GM18870 (cell line): ENCODE data around the gene CLNK.
A peak's percentile ranks its signal among the peaks of the same experiment; 100 is the strongest.

Experiments
- ATAC-seq: cut with Tn5 transposase; IDR thresholded peaks from one replicate; pipeline ENCODE4 v1.9.1; 2021; ENCODE audit warnings: moderate library complexity; ENCODE audit not compliant: unreplicated experiment

CLNK gene

GRCh38 chr4:10701702-10702460, 17.3 kb upstream of the CLNK start:
- no peak for ATAC-seq

- ATAC-seq = no peak
Observed at GRCh38 chr4:10701161-10701560, 16.6 kb upstream of the CLNK start.

- ATAC-seq = no peak
Observed at GRCh38 chr4:10698172-10698571, 13.6 kb upstream of the CLNK start.

DNA sequence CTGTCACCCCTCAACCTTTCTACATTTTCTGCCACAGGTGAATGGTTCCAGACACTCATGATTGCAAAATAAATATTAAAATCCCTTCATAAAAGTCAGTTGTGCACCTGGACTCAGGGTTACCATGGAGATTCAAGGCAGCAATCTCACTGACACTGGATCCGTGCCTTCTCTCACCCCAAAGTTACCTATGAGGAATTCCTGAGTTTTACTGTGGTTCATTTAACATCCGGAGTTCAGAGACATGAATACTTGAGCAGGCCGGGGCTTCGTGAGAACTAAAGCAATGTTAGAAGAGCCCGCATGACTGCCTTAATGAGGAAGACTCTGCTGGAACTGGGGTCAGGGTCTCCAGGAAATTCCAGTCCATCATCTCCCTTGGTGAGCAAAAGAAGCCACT, 12.5 kb upstream of the CLNK start:
- ATAC-seq = no peak

DNA sequence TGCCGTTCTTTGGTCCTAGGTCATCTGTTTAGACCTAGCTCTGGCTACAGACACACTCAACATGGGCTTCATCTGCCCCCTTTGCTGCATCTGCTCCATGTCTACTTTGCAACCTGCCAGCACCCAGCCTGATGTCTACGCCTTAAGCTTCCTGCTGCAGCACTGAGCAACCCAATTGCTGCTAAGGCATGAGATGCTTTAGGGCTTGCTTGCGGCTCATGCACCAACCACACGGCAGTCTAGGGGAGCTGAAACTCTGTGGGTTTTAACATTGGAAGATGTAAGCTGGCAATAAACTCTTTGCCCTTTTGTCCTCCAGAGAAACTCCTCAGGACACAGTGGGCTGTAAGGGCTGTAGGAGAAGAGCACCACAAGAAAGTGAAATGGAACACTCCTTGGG, 11.7 kb upstream of the CLNK start:
- no peak for ATAC-seq

- ATAC-seq = no peak
Observed at GRCh38 chr4:10694828-10695209, 10.3 kb upstream of the CLNK start.

- no peak for ATAC-seq
Observed at GRCh38 chr4:10694151-10694827, 9.7 kb upstream of the CLNK start.

DNA sequence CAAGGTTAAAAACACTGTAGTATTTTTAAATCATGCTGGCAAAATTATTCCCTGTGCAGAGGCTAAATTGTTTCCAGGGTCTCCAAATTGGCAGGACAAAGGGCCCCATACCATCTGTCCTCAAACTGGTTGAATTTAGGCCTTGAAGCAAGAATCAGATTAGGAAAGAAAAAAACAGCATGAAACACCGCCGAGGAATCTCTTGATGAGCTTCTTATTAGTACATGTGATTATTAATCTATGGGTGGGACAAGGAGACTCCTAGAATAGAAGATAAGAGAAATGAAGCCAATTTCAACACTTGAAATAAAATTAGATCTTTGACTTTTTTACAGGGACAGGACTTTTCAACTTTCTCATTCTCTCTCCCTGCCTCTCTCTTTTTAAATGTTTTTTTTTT, 7.1 kb upstream of the CLNK start:
- no peak for ATAC-seq

GRCh38 chr4:10690185-10690907, 5.8 kb upstream of the CLNK start:
- ATAC-seq = no peak

GRCh38 chr4:10688846-10689245, 4.3 kb upstream of the CLNK start:
- no peak for ATAC-seq

DNA sequence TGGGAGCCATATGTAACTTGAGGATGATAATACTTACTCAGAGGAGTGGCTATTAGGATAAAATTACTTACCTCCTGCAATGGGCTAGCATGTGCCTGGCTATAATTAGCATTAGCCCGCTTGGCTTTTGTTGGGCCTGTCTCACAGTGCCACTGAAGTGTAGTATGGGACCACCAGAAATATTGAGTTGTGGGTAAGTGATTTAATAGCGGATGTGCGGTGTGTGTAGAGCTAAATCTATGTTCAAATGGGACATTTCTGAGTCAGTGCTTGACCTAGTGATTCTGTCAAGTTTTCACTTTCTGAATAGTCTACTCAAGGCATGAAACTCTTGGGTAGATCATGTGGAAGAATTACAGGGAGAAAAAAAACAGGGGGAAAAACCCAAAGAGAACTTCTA, 3.5 kb upstream of the CLNK start:
- peak; percentile 42 for ATAC-seq

DNA sequence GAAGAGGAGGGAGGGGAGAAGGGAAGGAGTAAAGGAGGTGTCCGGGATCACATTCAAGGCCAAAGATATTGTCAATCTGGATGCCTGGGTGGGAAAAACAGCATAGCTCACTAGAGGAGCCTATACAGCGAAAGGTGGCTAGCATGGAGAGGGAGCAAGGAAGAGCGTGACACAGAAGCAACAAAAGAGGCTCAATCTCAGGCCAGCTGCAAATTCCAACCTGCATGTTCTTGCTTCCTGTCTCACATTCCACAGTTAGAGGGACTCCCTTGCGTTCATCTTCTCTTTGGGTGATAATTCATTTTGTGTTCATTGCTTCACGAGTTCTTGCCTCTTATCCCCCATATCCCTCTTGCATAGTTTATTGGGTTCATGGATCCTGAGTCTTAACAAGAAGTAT, 3.0 kb upstream of the CLNK start:
- ATAC-seq = no peak

- ATAC-seq = no peak
Observed at GRCh38 chr4:10682397-10682796, 2.2 kb downstream of the CLNK start.

GRCh38 chr4:10677796-10678497, 6.6 kb downstream of the CLNK start:
- no peak for ATAC-seq

DNA sequence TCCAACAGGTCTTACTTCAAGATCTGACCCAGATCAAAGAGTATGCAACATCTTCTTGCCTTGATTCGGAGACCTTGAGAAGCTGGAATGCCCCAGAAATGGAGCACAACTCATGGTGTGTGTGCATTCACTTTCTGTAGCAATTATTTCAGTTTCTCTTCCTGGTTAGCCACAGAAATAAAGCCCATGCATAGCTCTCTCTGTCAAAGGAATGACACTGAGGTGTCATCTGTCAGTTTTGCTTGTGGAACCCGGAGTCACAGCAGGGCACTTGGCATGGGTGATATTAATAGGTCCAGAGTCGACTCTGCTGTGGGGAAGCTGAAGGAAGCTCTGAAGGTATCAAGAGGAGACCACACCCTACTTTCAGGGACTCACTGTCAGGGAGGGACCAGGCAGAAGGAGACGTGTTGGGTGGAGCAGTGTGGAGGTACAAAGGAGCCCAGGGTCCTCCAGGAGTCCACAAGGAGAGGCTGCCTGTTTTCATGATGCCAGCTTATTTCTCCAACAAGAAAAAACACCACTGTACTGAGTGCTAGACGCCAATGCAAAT, 10.7 kb downstream of the CLNK start:
- peak; percentile 71 for ATAC-seq

GRCh38 chr4:10672379-10672778, 12.2 kb downstream of the CLNK start:
- no peak for ATAC-seq

DNA sequence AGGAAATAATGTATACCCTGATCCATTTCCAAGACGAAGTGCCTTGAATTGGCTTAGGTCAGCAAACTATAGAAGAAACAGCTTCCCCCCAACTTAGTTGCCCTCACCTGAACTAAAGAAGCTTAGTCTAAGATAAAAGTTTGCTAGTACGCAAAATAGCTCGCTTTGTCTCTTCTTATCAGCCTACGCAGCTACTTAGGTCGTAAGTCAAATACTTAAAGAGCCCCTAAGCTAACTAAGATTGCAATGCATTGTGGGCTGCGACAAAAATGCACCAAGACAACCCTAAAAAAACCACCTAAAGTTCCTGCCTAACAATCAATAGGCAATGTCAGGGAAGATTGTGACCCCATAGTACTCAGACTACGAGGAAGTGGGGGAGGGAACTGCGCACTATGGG, 12.8 kb downstream of the CLNK start:
- no peak for ATAC-seq

- peak; percentile 92 for ATAC-seq
Observed at GRCh38 chr4:10671366-10671765, 13.2 kb downstream of the CLNK start.

DNA sequence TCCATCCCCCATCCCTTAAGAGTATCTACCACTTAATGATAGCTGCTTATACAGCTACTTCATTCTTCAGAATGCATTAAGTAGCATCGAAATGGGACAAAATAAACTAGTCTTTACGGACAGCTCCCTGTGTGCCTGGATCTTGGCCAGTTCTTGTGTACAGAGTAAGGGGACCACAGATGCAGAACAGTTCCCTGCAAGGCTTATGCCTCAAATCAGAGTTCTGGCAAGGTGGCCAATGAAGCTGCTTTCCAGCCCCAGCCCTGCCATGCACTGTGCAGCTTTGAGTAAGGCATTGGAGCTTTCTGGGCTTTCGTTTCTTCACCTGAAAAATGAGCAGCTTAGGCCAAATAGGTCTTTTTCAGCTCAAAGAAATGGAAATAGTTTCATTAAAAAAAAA, 14.2 kb downstream of the CLNK start:
- ATAC-seq = no peak

DNA sequence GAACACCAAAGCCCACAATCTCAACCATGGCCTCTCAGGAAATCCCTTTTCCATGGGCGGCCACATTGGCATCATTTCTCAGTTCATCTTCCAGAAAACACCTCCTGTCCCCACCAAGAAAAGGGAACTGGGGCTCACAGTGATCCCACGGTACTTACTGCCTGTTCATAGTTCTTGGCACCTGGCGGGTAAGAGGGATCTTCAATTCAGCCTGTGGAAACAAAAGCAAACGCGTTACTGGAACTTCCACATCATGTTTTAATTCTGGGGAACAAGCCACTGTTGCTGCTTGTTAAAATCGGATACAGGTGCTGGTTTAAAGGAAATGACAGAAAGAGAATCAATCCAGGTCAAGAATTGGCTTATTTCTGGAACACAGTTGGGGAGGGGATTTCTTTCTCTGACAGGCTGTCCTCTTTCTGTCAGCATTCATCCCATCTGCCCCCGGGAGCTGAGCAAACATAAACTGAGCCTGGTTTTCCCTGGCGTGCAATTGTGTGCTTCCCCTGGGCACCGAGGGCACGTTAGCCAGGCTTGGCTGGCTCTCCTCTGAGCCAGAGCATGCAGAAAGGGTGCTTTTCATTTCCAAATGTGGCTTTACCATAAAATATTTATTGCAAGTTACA, 16.8 kb downstream of the CLNK start:
- ATAC-seq = no peak

- no peak for ATAC-seq
Observed at GRCh38 chr4:10666616-10667015, 18.0 kb downstream of the CLNK start.
